ENCODE data around the gene FUT8.

FUT8 gene

GRCh38 chr14:65723348-65723747 lies 310.8 kb downstream of the FUT8 start:
- DNase-seq: no peak

GRCh38 chr14:65728604-65729003 lies 316.1 kb downstream of the FUT8 start:
- DNase-seq: no peak

- no peak for DNase-seq
These were observed 317.0 kb downstream of the FUT8 start for GRCh38 chr14:65729566-65729965.

GRCh38 chr14:65731933-65732506 lies 319.5 kb downstream of the FUT8 start:
- DNase-seq: no peak

GRCh38 chr14:65738339-65738738 lies 325.8 kb downstream of the FUT8 start:
- no peak for DNase-seq

GRCh38 chr14:65745396-65746190 lies 333.1 kb downstream of the FUT8 start:
- DNase-seq: no peak

- no peak for DNase-seq
These were observed 336.3 kb downstream of the FUT8 start for GRCh38 chr14:65748796-65749195.

- DNase-seq: no peak
These were observed 336.8 kb downstream of the FUT8 start for GRCh38 chr14:65749287-65749686.

GRCh38 chr14:65750906-65751305 lies 338.4 kb downstream of the FUT8 start:
- DNase-seq: no peak

GRCh38 chr14:65751510-65751909 lies 339.0 kb downstream of the FUT8 start:
- no peak for DNase-seq

GRCh38 chr14:65753061-65753460 lies 340.5 kb downstream of the FUT8 start:
- no peak for DNase-seq

- no peak for DNase-seq
These were observed 342.8 kb downstream of the FUT8 start for GRCh38 chr14:65755331-65755730.

GRCh38 chr14:65756880-65757279 lies 344.4 kb downstream of the FUT8 start:
- DNase-seq: no peak

GRCh38 chr14:65769151-65769550 lies 356.6 kb downstream of the FUT8 start:
- no peak for DNase-seq

GRCh38 chr14:65770681-65771080 lies 358.2 kb downstream of the FUT8 start:
- no peak for DNase-seq

- DNase-seq: no peak
These were observed 358.7 kb downstream of the FUT8 start for GRCh38 chr14:65771271-65771670.

- DNase-seq: no peak
These were observed 359.9 kb downstream of the FUT8 start for GRCh38 chr14:65772466-65772865.

GRCh38 chr14:65772921-65773574 lies 360.5 kb downstream of the FUT8 start:
- no peak for DNase-seq

- no peak for DNase-seq
These were observed 361.5 kb downstream of the FUT8 start for GRCh38 chr14:65774041-65774440.

GRCh38 chr14:65776193-65776852 lies 363.8 kb downstream of the FUT8 start:
- no peak for DNase-seq

- no peak for DNase-seq
These were observed 368.0 kb downstream of the FUT8 start for GRCh38 chr14:65780566-65780965.

- DNase-seq: no peak
These were observed 370.6 kb downstream of the FUT8 start for GRCh38 chr14:65783101-65783500.

- DNase-seq: no peak
These were observed 371.0 kb downstream of the FUT8 start for GRCh38 chr14:65783576-65783975.

- DNase-seq: no peak
These were observed 372.0 kb downstream of the FUT8 start for GRCh38 chr14:65784574-65784973.

Data from NK-92 treated with Interleukin-12 subunit alpha and Interleukin-12 subunit beta, amount 100 ng/mL, for 24 hours (cell line).